Measurements from ENCODE around the gene CYS1. TPM values are rescaled to one million over a fixed set of nuclear protein-coding genes. Genes with fewer than 3 reads are reported as not detected.
"Not testable (repeated sequence)": the region's sequence is repeated elsewhere in the genome, so short reads cannot be mapped to it uniquely, and the experiment has no call there.

Gene CYS1
- total RNA-seq, 1 donor from 2014 or later, result not detected

DNA sequence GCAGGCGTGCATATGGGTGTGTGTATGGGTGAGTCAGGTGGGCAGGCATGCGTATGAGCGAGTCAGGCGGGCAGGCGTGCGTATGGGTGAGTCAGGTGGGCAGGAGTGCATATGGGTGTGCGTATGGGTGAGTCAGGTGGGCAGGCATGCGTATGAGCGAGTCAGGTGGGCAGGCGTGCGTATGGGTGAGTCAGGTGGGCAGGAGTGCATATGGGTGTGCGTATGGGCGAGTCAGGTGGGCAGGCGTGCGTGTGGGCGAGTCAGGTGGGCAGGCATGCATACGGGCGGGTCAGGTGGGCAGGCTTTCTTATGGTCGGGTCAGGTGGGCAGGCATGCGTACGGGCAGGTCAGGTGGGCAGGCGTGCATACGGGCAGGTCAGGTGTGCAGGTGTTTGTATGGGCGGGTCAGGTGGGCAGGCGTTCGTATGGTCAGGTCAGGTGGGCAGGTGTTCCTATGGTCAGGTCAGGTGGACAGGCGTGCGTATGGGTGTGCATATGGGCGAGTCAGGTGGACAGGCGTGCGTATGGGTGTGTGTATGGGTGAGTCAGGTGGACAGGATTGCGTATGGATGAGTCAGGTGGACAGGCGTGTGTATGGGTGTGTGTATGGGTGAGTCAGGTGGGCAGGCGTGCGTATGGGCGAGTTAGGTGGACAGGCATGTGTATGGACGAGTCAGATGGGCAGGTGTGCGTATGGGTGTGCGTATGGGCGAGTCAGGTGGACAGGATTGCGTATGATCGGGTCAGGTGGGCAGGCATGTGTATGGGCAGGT is 65.6 kb downstream of the CYS1 start:
- TF ChIP-seq, protein P1, sequence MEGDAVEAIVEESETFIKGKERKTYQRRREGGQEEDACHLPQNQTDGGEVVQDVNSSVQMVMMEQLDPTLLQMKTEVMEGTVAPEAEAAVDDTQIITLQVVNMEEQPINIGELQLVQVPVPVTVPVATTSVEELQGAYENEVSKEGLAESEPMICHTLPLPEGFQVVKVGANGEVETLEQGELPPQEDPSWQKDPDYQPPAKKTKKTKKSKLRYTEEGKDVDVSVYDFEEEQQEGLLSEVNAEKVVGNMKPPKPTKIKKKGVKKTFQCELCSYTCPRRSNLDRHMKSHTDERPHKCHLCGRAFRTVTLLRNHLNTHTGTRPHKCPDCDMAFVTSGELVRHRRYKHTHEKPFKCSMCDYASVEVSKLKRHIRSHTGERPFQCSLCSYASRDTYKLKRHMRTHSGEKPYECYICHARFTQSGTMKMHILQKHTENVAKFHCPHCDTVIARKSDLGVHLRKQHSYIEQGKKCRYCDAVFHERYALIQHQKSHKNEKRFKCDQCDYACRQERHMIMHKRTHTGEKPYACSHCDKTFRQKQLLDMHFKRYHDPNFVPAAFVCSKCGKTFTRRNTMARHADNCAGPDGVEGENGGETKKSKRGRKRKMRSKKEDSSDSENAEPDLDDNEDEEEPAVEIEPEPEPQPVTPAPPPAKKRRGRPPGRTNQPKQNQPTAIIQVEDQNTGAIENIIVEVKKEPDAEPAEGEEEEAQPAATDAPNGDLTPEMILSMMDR (conservative IDR thresholded peaks at IDR 0.05), result no peak
- Mint-ChIP-seq H3K27me3 (ENCODE audit: low read depth) (peaks cover 14% of the 10 kb centered on the region), H3K27ac (ENCODE audit: unreplicated experiment) (no peak overlapping the region)

GRCh38 chr2:10013651-10014417 is 66.4 kb downstream of the CYS1 start:
- not testable (repeated sequence) for H3K36me3 Mint-ChIP-seq (ENCODE audit: low read depth); H3K27me3 Mint-ChIP-seq (ENCODE audit: low read depth); H3K4me3 Mint-ChIP-seq; DNase-seq (ENCODE audit: low read depth, low spot score); H3K4me1 Mint-ChIP-seq; H3K9me3 Mint-ChIP-seq; H3K27ac Mint-ChIP-seq (ENCODE audit: unreplicated experiment)

More for the DNA sequence above, 65.6 kb downstream of the CYS1 start:
- H3K36me3 Mint-ChIP-seq (ENCODE audit: low read depth), result no peaks in the 10 kb centered on the region
- no peak for DNase-seq (ENCODE audit: low read depth, low spot score)
- no peaks in the 10 kb centered on the region for H3K9me3 Mint-ChIP-seq
- H3K4me1 Mint-ChIP-seq, result no peaks in the 10 kb centered on the region
- no peak overlapping the region for H3K4me3 Mint-ChIP-seq

- H3K27ac Mint-ChIP-seq (ENCODE audit: unreplicated experiment), result no peak overlapping the region
- H3K36me3 Mint-ChIP-seq (ENCODE audit: low read depth), result no peaks in the 10 kb centered on the region
- no peak overlapping the region for H3K4me3 Mint-ChIP-seq
- no peaks in the 10 kb centered on the region for H3K4me1 Mint-ChIP-seq
- H3K27me3 Mint-ChIP-seq (ENCODE audit: low read depth), result peaks cover under 1% of the 10 kb centered on the region
- TF ChIP-seq, protein P1 (conservative IDR thresholded peaks at IDR 0.05), result no peak
- DNase-seq (ENCODE audit: low read depth, low spot score), result no peak
- H3K9me3 Mint-ChIP-seq, result no peaks in the 10 kb centered on the region
Measured at GRCh38 chr2:10012963-10013461, 67.2 kb downstream of the CYS1 start.

DNA sequence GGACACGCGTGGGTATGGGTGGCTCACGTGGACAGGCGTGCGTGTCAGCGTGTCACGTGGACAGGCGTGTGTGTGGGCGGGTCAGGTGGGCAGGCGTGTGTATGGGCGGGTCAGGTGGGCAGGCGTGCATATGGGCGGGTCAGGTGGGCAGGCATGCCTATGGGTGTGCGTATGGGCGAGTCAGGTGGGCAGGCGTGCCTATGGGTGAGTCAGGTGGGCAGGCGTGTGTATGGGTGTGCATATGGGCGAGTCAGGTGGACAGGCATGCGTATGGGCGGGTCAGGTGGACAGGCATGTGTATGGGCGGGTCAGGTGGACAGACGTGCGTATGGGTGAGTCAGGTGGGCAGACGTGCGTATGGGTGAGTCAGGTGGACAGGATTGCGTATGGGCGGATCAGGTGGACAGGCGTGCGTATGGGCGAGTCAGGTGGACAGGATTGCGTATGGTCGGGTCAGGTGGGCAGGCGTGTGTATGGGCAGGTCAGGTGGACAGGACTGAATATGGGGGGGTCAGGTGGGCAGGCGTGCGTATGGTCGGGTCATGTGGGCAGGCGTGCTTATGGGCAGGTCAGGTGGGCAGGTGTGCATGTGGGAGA is 67.7 kb downstream of the CYS1 start:
- not testable (repeated sequence) for H3K9me3 Mint-ChIP-seq; H3K4me1 Mint-ChIP-seq; DNase-seq (ENCODE audit: low read depth, low spot score); H3K36me3 Mint-ChIP-seq (ENCODE audit: low read depth); H3K27me3 Mint-ChIP-seq (ENCODE audit: low read depth); H3K4me3 Mint-ChIP-seq; H3K27ac Mint-ChIP-seq (ENCODE audit: unreplicated experiment)

- not testable (repeated sequence) for DNase-seq (ENCODE audit: low read depth, low spot score); H3K4me1 Mint-ChIP-seq; H3K4me3 Mint-ChIP-seq; H3K27ac Mint-ChIP-seq (ENCODE audit: unreplicated experiment); H3K36me3 Mint-ChIP-seq (ENCODE audit: low read depth); H3K9me3 Mint-ChIP-seq; H3K27me3 Mint-ChIP-seq (ENCODE audit: low read depth)
Measured at GRCh38 chr2:10011606-10012325, 68.4 kb downstream of the CYS1 start.

DNA sequence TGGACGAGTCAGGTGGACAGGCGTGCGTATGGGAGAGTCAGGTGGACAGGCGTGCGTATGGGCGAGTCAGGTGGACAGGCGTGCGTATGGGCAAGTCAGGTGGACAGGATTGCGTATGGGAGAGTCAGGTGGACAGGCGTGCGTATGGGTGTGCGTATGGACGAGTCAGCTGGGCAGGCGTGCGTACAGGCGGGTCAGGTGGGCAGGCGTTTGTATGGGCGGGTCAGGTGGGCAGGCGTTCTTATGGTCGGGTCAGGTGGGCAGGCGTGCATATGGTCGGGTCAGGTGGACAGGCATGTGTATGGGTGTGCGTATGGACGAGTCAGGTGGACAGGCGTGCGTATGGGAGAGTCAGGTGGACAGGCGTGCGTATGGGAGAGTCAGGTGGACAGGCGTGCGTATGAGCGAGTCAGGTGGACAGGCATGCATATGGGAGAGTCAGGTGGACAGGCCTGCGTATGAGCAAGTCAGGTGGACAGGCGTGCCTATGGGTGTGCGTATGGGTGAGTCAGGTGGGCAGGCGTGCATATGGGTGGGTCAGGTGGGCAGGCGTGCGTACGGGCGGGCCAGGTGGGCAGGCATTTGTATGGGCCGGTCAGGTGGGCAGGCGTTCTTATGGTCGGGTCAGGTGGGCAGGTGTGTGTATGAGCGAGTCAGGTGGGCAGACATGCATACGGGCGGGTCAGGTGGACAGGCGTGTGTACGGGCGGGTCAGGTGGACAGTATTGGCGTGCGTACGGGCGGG is 69.2 kb downstream of the CYS1 start:
- not testable (repeated sequence) for H3K9me3 Mint-ChIP-seq; H3K27ac Mint-ChIP-seq (ENCODE audit: unreplicated experiment); H3K4me3 Mint-ChIP-seq; DNase-seq (ENCODE audit: low read depth, low spot score); H3K27me3 Mint-ChIP-seq (ENCODE audit: low read depth); H3K36me3 Mint-ChIP-seq (ENCODE audit: low read depth); H3K4me1 Mint-ChIP-seq

All from neural crest cell (in vitro differentiated cells).